GM18873 (cell line): ENCODE measurements around the gene PCNX3.
A peak's percentile ranks its signal among the peaks of the same experiment; 100 is the strongest.

Experiments
- ATAC-seq: cut with Tn5 transposase; IDR thresholded peaks from one replicate; pipeline ENCODE4 v1.9.1; 2021; ENCODE audit warnings: mild to moderate bottlenecking, moderate library complexity, moderate number of reproducible peaks; ENCODE audit not compliant: unreplicated experiment, low FRiP score

PCNX3 gene

DNA sequence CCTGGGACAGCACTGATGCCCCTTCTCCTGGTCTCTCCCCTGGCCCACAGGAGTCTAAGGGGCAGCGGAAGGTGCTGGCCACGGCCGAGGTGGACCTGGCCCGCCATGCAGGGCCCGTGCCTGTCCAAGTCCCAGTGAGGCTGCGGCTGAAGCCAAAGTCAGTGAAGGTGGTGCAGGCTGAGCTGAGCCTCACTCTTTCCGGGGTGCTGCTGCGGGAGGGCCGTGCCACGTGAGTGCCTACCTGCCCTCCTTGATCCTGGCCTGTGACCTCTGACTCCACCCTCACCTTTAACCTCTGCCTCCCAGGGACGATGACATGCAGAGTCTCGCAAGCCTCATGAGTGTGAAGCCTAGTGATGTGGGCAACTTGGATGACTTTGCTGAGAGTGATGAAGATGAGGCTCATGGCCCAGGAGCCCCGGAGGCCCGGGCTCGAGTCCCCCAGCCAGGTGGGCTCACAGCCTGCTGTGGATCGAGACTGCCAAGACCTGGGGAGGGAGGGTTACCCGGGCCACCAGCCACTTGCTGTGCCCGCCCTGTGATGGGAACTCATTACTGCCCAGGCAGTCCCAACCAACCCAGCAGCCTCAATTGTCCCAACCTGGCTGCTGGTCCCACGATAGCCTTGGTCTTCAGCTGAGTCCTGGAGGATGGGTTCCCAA, 35.4 kb upstream of the PCNX3 start:
- no peak for ATAC-seq

DNA sequence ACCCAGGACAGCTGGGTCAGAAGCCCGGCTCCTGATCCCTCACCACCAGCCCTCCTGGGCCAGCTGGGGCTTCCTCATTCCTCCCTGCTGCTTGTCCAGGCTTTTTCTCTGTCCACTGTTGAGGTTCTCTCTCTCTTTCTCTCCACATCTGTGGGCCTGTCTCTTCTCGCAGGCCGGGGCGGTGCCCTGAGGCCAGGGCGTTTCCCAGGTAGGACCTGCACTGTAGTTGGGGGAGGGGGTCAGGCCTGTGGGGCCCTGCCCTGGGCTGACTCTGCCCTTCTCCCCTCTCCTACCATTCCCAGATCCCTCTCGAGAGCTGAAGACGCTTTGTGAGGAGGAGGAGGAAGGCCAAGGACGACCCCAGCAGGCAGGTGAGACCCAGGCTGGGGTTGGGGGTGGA, 34.8 kb upstream of the PCNX3 start:
- no peak for ATAC-seq

DNA sequence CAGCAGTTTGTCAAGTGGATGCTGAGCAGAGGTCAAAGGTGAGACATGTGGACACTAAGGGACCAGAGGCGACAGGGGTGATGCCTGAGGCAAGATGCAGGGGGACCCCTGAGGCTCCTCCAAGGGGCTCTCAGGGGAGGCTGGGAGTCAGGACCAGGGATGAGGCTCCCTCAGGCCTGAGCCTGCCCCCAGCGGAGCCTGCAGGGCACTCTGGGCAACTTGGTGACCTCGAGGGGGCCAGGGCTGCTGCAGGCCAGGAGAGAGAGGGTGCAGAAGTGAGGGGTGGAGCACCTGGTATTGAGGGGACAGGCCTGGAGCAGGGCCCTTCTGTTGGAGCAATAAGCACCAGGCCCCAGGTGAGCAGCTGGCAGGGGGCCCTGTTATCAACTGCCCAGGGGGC, 33.6 kb upstream of the PCNX3 start:
- no peak for ATAC-seq

DNA sequence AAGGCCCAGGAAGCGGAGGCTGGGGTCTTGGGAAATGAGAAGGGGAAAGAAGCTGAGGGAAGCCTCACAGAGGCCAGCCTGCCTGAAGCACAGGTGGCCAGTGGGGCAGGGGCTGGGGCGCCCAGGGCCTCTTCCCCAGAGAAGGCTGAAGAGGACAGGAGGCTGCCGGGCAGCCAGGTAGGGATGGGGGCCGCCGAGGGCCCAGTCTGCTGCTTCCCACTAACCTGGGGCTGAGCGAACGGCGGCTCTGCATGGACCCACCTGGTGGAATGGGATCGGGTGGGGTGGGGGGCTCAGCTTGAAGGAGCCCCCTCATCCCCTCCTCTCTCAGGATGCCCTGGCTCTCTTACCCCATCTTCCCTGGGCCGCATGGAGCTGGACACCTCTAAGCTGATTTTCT, 32.0 kb upstream of the PCNX3 start:
- ATAC-seq = no peak

DNA sequence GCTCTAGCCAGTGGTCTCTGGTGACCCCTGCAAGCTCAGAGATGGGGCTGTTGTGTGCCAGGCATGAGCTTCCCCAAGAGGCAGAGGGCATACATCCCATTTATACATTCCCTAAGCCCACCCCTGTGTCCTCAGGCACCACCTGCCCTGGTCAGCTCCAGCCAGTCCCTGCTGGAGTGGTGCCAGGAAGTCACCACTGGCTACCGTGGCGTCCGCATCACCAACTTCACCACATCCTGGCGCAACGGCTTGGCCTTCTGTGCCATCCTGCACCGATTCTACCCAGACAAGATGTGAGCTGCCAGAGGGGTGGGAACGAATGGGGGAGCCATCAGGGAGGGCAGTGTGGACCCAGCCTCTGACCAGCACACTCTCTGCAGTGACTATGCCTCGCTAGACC, 31.5 kb upstream of the PCNX3 start:
- ATAC-seq = no peak

DNA sequence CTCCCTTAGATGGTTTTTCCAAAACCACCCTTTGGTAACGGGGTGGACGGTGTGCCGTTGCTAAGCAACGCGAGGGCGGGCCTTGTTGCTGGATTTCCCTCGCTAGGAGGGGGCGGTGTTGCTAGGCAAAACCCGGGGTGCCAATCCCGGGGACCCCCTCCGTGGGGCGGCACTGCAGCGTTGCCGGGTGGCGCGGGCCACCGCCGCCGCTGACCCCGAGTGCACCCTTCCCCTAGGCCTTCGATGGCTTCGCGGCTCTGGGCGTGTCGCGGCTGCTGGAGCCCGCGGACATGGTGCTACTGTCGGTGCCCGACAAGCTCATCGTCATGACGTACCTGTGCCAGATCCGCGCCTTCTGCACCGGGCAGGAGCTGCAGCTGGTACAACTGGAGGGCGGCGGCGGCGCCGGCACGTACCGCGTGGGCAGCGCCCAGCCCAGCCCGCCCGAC, 30.8 kb upstream of the PCNX3 start:
- no peak for ATAC-seq

DNA sequence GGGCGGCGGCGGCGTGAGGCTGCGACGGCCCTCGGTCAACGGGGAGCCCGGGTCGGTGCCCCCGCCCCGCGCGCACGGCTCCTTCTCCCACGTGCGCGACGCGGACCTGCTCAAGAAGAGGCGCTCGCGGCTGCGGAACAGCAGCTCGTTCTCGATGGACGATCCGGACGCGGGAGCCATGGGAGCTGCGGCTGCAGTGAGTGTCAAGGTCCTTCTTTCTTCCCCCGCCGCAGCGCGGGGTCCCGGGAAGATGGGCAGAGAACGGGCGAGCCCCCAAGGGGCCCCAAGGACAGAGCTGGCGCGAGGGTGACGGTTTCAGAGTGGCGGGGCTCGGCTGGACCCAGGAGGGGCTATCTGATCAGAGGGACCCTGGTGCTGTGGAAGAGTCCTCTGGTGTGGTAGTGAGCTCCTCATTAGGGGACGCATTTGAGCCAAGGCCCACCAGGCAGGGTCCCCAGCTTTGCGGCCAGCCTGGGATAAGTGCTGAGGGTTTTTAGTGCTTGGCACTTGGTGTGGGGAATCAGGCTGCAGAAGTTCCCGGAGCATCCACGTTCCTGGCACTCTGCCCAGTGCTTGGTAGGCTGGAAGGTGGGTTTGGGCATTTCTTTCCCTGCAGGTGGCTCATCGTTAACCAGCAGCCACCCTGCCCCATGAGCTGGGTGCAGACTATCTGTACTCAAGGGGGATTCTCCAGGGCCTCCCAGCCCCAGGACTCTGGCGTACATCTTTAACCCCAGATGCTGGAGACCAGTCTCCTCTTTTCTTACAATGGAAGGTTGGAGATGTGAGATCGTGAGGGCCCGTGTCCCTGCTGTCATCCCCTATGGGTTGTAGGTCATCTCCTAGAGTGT, 30.0 kb upstream of the PCNX3 start:
- ATAC-seq = no peak

DNA sequence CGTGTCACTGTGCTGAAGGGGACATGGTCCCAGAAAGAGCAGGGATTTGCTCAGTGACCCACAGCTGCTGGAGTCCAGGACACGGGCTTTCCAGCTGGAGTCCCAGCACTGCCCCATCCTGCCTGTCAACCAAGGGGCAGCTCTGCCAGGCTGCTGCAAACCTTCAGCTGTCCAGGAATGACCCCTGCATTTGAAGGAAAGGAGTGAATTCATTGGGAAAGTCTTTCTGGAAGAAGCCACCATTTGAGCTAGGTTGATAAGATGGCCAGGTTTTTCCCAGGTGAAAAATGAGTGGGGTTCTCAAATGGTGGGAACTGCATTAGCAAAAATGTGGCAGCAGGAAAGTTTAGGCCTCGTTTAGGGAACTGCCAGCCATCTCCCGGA, 29.3 kb upstream of the PCNX3 start:
- no peak for ATAC-seq

DNA sequence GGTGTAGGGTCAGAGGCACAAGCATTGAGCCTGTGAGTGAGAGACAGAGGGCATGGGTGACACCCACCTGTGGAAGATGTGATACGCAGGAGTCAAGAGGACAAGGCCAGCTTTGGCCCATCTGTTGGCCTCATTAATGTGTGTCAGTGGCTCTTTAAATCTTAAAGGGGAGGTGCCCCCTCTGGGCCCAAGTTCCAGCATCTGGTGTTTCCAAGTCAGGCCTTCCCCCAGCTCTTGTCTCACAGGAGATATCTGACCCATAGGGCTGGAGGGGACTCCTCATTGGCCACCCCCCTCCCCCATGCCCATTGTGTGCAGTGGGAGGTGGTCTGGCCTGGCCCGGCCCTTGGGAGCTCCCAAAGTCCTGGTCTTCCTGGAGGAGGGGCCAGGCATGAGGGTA, 28.9 kb upstream of the PCNX3 start:
- ATAC-seq = no peak

DNA sequence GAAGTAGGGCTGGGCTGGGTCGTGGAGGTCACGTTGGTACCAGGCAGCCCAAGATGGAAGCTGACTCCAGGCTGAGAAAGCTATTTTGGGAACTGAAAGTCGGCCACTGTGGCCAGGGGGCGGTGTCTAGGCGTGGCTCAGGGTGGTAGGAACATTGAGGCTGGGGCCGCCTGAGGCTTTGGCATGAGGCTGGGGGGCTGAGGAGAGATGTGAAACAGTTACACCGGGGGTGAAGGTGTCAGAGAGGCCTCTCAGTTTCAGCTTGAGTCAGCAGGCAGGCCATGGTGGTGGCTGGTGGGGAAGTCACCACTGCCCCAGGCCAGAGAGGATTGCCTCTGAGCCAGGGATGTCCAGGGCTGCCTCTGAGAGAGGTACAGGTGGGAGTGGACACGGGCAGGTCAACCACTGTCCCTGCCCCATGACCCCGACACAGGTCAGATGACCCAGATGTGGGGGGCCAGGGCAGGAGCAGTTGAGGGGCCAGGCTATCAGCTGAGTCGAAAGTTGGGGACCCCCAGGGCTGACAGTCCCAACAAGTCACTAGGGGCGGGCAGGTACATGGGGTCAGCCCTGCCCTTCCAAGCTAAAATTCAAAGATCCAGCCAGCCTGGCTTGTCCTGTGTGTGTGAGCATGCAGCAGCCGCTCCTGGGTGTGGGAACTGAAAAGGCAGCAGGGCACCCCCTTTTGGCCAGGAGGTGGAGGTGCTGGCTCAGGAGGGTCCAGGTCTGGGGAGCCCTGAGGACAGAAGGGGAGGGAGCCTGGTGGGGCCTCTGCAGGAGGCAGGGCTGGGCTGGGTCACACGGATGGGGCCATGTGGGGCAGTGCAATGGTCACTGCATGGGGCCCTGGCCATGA, 27.1 kb upstream of the PCNX3 start:
- ATAC-seq = peak; percentile 74

DNA sequence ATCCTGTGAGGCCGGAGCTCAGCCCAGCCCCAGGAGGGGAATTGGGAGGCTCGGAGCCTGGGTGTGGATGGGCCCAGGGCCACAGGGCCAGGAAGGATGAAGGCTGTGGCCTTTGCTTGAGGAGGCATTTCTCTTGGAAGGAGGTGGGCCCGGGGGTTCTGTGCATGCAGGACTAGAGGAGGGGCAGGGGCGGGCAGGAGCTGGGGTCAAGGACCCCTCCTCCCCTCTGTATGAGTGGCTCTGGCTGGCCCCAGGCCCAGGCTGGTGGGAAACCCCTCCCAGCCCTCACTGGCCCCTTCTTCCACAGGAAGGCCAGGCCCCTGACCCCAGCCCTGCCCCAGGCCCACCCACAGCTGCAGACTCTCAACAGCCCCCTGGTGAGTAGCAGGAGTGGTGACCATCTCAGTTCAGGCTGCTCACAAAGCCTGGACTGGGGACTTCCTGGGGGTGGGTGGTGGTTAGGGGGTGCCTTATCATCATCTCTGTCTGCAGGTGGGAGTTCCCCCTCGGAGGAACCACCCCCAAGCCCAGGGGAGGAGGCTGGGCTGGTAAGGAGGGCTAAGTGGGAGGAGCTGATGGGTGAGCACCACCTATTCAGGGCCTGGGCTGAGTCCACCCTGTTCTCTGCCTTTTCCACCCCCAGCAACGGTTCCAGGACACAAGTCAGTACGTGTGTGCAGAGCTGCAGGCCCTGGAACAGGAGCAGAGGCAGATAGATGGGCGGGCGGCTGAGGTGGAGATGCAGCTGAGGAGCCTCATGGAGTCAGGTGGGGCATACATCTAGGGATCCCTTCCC, 25.9 kb upstream of the PCNX3 start:
- no peak for ATAC-seq

DNA sequence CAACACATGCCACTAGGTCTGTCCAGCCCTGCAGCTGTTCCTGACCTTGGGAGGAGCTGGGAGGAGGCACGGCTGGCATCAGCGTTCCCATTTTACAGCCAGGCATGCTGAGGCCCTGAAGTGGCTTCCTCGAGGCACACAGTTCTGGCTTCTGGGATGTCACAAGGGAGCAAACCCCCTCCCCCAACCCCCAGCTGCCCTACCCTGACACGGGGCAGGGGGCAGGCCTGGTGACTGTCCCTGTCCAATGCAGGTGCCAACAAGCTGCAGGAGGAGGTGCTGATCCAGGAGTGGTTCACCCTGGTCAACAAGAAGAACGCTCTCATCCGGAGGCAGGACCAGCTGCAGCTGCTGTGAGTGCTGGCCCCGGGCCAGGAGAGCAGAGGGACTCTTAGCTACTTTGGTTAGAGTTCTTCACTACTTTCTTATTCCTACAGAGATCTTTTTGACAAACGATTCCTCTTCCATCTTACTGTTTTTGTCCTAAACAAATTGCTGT, 25.3 kb upstream of the PCNX3 start:
- ATAC-seq = no peak

DNA sequence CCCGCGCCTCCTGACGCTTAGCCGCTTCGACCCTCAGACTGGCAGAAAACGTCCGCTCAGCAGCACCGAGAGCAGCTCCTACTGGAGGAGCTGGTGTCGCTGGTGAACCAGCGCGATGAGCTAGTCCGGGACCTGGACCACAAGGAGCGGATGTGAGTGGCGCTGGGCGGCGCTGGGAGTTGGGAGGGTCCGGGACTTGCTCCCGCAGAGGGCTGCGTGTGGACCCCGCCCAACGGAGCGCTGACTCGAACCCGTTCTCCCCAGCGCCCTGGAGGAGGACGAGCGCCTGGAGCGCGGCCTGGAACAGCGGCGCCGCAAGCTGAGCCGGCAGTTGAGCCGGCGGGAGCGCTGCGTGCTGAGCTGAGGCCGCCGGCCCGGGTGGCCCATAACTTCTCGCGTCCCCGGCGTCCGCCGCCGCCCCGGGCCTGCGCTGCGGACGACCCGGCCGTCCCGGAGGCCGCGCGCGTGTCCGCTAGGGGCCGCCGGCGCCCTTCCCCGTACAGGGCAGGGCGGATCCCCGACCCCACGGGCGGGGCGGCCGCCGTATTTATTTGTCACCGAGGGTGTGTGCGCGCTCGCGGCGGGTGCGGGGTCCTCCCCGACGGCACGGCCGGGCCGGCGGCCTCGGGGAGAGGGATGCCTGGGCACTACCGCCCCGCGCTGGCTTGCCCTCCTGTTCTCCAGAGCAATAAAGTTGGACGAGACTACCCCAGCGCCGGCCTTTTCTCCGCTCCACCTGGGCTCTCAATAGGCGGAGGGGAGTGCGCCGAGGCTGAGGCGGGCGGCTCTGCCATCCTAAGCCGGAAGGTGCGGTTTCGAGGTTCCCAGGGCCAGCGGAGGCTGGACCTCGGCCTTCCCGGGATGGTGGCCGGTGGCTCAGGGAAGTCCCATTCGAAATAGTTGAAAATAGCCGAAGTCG, 23.4 kb upstream of the PCNX3 start:
- ATAC-seq = no peak

DNA sequence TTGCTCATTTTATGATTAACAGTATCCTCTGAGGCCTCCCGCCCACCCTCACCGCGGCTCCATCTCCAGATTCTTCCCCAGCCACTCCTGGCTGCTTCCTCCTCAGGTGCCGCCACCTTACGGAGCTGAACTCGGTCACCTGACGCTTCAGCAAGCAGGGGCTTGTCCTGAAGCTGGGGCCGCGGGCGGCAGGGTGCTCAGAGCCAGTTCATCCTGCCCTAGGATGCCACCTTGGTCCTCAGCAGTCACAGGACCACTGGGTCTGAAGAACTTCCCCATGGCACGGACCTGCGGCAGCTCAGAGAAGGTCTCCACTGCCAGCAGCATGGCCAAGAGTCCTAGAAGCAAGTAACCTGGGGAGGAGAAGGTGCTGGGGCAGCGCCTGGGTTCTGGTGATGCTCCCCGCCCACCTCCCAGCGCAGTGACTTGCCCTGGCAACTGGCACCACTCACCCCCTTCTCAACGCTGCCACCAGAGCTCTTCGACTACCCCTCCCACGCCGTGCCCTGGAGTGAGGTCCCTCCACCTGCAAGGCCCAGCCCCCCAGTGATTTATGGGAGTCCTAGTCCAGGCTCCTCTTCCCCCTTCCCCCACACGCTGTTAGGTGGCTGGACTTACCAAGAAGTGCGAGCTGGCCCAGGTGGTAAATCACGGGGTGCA, 22.6 kb upstream of the PCNX3 start:
- ATAC-seq = no peak

DNA sequence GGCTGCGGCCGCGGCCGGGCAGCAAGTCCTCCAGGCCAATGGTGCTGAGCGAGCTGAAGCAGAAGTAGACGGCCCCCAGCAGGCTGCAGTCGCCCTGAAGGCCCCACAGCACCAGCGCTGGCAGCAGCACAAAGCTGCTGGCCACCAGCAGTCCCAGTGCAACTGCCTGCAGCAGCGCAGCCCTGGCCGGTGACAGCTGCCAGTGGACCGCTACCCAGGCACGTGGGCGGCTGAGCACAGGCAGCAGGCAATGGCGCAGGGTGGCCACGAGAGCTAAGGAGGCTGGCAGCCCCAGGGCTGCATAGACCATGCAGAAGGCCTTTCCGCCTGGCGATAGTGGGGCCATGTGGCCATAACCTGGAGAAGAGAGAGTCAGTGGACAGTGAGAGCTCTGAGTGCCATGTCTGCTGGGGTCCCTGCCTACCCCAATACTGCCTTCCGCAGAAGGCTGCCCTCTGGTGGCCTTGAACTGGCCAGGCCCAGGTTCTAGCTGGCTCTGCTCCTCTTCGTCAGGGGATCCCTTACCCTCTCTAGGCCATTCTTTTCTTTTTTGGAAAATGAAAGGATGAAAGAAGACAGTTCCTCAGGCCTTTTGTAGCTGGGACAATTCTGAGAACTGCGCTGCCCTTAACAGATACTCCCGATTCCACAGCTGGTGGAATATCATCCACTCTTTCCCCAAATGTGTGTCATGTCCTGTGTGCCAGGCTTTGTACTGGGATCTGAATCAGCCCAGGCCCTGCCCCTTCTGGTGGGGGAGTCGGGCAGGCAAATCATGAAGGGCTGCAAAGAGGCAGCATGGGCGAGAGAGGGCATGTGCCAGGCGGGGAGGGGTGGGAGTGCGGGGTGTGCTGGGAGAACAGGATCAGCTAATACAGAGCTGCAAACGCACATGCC, 21.8 kb upstream of the PCNX3 start:
- no peak for ATAC-seq

DNA sequence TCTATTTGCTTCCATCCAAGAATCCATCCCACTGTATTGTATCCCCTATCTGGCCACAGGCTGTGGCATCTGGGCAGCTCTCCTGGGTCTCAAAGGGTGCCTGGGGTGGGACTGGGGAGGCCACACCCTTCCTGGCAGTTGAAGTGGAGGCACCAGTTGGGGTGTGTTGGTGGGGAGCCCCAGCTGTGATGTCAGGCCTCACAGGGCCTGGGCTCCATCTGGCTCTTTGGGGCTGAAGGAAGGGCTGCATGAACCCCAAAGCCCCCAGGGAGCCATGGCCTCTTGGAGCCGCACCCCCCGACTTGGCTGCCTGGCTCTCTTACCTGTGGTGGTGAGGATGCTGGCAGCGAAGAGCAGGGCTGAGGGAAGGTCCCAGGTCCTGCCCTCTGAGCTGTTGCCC, 20.4 kb upstream of the PCNX3 start:
- ATAC-seq = no peak

DNA sequence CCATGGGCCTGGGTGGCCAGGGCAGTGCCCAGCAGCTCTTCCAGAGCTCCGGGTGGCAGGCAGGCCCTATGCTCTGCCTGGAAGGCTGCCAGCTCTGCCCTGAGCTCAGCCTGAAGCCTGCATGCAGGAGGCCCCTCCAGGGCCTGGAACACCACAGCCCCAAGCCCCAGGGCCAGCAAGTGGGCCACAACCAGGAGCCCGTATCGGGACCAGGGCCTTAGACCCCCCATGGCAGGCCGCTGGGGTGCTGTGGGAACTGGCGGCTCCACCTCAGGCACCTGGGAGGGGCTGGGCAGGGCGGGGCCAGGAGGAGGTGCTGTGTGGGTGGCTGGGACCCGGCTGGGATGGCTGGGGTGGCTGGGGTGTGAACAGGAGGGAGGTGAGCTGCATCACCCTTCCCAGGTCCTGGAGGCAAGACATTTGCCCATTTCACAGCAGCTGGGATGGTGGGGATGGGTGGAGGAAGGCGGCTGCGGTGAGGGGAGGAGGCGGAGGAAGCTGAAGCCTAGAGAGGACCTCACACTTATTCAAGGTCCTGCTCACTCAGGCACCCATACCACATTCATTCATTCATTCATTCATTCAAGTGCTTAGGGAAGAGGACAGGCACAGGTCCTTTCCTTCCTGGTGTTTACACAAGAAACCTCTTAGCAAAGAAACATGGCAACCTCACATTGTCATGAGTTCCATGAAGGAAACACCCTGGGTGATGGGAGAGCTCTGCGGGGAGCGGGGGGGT, 19.9 kb upstream of the PCNX3 start, which contains the start of gene KCNK7:
KCNK7 (minus strand) TSS at position 258 of the 739 bp plus-strand sequence; CDS start at position 230, 28 bp downstream.
- no peak for ATAC-seq
